NCI-H2171 treated with DMSO at 0.1 percent for 48 hours (cell line): ENCODE measurements around the gene DCP1A.
"Not testable (repeated sequence)": the region's sequence is repeated elsewhere in the genome, so short reads cannot be mapped to it uniquely, and the experiment has no call there.

ENCODE experiments used
- DNase-seq: peaks from one replicate; lab custom pipeline; 2025; lab: John Stamatoyannopoulos, UW

Gene DCP1A

DNA sequence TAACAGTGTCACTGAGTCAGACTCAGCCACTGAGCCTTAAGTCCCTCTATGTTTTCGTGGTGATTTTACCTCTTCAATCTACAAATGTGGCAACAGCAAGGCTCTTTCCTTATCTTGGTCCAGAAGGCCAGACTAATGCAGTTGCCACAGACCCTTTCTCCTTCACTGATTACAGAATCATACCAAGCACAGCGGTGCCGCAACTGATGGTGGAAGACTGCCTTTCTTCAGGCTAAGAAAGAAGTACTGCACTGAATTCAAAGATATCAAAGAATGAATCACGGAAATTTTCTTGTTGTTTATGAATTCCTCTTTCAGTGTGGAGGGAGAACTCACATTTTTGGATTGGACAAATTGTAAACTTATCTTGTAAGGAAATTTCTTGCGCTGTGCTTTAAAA, 18.6 kb downstream of the DCP1A start:
- no peak for DNase-seq

DNA sequence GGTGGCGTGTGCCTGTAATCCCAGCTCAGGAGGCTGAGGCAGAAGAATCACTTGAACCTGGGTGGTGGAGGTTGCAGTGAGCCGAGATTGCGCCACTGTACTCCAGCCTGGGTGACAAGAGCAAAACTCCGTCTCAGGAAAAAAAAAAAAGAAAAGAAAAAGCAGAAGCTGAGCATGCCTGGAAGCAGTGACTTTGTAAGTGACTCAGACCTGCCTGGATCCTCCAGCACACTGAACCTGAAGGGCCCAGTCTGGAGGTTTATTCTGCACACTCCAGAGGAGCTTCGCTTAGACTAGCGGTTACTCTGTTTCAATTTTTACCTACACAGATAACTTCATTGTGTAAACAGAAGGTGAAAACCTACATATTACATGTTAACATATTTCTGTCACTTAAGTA, 19.4 kb downstream of the DCP1A start:
- not testable (repeated sequence) for DNase-seq

DNA sequence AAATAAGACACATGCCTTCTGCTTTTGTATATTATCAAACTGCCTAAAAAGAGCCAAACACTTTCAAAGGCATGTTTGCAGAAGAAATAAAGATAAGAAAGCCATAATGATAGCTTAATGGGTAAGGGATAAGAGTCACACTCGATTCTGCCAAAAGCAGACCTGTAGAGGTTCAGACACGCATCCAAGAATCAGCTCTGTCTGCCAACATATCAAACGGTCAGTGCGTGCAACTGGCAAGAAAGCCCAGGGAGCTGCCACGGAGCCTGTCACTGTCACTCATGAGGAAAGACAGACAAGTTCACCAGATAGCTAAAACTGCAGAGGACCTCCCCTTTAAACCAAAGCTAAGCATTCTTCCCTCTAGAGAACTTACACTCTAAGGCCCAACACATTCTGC, 23.2 kb downstream of the DCP1A start:
- no peak for DNase-seq

DNA sequence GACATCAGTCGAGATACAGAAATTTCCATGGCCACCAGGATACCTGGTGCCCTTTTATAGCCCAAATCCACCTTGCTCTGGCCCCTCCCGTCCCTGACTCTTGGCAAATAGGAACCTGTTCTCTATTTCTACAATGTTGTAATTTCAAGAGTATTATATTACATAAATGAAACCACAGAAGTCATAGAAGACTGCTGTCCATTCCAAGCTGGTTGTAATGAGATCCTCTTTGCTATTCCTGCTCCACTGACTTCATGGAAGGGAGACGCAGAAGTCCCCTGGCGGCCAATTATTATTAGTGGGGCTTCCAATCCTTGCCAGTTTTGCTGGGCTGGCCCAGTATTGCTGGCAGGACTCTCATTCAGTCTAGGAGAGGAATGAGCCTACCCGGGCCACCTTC, 26.6 kb downstream of the DCP1A start:
- DNase-seq, result peak; percentile 43

DNA sequence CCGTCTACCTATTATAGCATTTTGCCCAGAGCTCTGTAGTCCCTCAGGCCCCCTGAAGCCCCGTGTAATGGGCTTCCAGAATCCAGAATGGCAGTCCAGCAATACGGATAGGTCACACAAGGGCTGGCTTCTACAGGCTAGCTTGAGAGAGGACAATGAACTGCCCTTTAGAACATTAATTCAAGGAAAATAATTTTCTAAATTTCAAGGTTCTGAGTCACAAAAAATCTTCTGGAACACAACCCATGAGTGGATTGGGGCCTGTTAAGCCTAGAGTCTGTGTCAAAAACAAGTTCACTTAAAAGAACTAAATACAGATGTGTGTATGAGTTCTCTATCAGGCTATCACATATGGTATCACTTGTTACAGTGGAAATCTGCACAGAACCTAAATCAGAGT, 28.8 kb downstream of the DCP1A start:
- no peak for DNase-seq

DNA sequence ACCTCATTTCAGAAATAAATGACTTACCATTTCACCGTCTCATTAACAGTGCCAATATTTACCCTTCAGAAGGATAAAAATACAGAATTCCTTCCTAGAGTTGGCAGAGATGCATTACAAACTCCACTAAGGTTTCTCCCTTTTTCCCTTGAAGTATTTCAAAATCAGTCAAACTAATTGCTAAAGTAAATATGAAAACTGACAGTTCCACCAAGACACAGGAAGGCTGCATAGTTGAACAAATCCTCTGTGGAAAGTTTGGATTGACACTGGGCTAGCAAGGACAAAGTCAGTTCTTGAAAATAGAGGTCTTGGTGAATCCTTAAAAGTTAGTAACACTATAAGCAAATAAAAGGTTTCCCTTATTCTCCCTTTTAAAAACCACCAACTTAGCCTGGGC, 34.5 kb downstream of the DCP1A start:
- DNase-seq, result no peak

DNA sequence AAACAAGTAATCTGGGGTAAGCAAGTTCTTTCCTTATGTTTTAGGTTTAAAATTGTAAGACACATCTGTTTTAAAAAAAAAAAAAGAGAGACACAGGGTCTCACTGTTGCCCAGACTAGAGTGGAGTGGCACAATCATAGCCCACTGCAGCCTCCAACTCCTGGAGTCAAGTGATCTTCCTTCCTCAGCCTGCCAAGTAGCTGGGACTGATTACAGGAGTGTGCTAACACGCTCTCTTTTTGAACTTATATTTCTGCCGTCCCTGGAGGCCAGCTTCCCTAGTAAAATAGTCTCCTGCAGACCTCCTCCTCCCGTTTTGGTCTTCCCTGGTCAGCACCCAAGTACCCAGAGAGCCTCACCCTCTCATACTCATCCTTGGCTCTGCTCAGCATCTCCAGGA, 35.5 kb downstream of the DCP1A start:
- no peak for DNase-seq

DNA sequence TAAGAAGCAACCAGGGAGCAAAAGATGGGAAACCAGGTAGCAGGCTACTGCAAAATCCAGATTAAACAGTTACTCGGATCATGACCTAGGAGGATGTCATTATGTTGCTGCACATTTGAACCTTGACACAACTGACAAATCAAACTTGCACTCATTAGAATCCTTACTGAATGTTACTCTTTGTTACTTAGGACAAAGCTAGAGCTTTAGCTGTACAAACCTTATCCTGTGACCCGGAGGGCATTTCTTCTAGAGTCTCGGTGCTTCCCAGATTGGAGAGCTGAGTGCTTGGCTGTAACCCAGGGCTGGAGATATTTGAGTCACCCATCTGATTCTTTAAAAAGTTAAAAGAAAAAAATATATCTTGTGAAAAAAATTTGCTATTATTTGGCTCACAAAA, 43.4 kb downstream of the DCP1A start:
- DNase-seq, result no peak

DNA sequence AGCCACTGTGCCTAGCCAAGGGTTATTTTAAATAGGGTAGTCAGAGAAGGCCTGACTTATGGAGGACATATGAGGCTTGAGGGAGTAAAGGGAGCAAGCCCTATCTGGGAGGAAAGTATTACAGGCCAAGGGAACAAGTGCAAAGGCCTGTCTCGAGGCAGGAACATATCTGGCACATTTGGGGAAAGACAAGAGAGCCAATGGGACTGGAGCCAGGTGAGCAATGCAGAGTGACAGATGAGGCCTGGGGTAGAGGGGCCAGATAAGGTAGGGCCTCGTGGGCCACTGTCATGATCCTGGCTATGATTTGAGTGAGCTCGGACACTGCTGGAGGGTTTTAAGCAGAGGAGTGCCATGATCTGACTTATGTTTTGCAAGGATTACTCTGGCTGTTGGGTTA, 43.8 kb downstream of the DCP1A start:
- no peak for DNase-seq

DNA sequence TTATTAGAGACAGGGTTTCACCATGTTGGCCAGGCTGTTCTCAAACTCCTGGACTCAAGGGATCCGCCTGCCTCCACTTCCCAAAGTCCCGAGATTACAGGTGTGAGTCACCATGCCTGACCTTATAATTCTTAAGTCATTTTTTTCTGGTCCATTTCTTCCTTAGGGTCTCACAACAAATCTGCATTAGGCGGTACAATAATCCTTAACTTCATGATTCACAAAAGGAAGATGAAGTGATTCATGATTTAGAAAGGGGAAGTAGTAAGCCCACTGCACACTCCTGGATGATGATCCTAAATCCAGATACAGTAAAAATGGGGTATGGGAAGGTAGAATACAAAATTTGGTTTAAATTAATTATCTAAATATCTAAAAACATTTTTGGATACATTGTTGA, 46.5 kb downstream of the DCP1A start:
- DNase-seq, result no peak

DNA sequence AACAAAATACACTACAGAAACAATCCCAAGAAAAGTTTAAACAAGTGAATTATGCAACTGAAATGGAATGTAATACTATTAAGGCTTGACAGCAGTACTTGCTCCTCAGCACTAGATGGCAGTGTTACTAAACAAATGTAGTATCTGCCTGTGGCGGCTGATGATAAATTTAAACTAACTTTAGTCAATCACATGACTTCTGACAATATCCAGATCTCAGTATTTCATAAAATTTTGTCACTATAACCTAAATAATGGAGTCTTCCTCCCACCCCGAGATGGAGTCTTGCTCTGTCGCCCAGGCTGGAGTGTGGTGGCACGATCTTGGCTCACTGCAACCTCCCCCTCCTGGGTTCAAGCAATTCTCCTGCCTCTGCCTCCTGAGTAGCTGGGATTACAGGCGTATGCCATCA, 47.7 kb downstream of the DCP1A start:
- peak; percentile 57 for DNase-seq

DNA sequence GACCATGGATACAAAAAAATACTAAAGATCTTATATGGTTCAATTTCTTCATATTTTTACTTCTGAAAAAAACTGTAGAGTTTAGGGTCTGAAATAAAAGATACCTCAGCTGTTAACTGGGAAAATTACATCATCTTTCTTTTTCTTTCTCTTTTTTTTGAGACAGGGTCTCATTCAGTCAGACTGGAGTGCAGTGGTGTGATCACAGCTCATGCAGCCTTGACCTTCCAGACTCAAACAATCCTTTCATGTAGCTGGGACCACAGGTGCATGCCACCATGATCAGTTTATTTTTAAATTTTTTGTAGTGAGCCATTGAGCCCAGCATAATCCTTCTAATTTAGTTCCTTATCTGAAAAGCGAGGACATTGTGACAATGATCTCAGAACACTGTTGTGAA, 51.9 kb downstream of the DCP1A start:
- no peak for DNase-seq

DNA sequence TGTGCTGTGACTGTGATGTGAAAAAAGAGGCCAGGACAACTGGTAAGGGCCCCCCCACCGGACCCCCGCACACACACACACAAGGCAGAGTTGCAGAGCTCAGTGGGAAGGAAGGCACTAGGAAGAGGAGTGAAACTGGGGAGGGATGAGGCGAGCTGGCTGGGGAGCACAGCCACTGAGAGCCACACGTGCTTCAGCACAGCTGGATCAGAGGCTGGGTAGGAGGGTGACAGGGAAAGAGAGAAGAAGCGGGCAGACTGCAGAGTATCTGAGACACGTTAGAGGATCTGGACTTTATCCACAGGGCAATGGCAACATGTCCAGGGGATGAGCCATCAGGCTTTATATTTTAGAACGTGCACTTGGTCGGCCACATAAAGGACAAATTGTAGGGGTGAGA, 53.5 kb downstream of the DCP1A start:
- DNase-seq, result no peak

DNA sequence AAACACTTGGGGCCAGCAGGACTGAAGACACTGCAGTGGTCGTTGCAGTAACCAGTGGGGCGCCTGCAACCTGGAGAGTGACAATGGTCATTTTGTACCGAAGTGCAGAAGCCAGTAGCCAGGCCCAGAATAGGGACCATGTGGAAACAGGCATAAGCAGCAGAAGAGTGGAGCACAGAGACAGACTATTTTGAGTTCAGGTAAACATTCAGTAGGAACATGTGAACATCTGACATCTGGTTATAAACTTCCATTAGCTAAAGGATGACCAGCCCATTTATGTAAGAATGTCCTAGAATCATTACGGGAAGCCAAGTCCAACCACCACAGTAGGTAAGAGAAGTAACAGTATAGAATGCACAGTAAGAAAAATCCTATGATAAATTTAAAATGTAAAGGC, 59.1 kb downstream of the DCP1A start:
- no peak for DNase-seq

DNA sequence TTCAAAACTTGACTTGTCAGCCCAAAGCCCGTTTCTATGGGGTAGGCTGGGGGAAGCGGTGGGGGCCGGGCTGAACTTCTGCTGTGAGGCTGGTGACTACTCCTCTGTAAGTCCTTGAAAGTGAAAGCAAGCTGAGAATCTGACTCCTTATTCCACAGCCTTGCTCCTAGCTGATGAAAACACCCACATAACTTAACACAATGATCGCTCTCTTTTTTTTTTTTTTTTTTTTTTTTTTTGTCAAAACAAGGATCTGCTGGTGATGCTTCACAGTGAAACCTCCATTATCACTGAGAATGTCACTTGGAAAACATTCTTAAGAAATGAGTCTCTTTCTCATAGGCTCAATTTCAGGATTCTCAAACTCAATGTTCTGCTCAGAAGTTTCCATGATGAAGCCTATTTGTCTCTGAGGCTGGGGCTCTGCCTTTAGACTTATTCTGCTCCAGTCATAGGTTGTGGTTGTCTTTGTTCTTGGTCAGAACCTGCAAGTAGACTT, 60.2 kb downstream of the DCP1A start:
- no peak for DNase-seq

DNA sequence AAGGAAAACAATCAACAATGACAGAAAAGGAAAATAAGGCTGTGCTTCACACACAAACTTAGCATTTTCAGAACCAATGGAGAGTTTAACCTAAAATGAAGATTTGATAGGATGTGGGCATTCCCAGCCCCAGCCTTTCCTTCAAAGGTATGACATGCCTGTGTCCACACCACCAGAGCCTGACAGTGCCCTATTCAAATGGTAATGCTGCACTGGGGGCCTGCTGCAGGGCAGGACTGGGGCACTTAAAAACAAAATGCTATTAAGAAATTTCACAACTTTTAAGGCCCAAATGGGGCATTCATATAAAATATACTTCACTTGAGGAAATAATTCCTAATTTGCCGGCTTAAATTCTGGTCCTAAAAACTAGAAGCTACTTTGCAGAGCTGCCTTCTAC, 60.6 kb downstream of the DCP1A start:
- no peak for DNase-seq

DNA sequence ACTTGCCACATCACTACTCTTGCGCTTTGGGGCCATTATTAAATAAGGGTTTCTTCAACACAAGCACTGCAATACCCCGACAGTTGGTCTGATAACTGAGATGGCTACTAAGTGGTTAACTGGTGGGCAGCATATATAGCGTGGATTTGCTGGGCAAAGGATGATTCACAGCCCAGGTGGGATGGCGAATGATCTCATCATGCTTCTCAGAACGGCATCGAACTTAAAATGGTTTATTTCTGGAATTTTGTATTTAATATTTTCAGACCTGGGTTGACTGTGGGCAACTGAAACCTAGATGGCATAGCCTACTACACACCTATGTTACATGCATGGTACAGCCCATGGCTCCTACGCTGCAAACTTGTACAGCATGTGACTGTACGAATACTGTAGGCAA, 64.8 kb downstream of the DCP1A start:
- no peak for DNase-seq

DNA sequence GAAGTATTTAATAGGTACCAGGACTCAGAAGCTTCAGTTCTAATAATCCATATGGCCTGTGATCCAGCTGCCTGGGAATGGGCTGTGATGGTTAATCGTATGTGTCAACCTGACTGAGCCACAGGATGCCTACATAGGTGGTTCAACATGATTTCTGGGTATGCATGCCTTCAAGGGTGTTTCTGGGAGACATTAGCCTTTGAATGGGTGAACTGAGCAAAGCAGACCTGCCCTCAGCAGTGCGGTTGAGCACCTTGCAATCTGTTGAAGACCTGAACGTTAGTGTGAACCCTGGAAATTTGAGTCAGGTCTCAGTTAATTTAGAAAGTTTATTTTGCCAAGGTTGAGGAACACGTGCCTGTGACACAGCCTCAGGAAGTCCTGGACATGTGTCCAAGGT, 68.7 kb downstream of the DCP1A start:
- no peak for DNase-seq

DNA sequence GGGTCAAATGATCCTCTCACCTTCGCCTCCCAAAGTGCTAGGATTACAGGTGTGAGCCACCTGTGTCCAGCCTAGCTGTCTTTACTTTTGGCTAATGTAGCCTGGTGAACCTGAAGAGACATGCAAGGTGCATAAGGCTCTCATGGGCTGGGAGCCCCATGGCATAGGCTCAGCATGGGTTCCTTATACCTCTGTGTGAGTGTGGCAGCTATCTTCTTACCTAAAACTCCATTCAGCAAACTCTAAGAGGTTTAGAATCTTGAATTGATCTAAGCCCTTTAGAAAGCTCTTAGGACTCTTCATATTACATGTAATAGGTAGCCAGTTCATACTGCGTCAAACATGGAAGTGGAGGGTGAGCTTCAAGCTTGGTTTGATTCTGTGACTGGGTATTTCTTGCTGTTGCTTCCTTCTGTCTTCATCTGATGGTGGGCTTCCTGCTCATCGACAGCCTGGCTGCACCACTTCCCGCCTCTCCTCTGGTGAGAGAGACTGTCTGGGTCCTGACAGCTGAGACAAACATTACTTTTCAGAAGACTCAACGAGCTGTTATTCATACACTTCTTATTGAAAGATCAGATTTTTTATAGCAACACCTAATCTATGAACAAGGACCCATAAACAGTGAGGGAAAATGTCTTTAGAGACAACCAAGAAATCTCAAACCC, 72.3 kb downstream of the DCP1A start:
- no peak for DNase-seq

DNA sequence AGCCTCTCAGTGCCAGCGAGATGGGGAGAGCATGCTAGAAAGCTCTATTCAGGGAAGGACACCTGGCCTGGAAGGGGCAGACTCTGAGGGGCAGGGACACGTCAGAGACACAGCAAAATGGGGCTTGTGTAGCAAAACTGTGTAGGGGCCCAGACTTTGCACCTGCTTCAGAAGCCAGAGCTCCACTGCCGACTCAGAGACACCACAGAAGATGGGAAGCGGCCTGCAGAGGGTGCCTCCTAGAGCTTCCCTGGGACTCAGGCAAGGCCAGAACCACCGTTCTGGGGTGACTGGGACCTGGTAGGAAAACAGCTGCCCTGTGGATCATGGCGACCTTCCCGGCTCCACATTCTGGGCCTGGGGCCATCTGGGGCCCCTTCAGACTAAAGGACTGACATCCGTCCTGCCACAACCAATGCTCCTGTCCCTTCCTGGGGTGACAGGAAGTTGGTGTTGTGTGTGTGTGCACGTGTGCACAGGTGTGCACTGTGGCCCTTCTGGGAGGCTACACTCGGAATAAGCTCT, 74.1 kb downstream of the DCP1A start:
- no peak for DNase-seq

DNA sequence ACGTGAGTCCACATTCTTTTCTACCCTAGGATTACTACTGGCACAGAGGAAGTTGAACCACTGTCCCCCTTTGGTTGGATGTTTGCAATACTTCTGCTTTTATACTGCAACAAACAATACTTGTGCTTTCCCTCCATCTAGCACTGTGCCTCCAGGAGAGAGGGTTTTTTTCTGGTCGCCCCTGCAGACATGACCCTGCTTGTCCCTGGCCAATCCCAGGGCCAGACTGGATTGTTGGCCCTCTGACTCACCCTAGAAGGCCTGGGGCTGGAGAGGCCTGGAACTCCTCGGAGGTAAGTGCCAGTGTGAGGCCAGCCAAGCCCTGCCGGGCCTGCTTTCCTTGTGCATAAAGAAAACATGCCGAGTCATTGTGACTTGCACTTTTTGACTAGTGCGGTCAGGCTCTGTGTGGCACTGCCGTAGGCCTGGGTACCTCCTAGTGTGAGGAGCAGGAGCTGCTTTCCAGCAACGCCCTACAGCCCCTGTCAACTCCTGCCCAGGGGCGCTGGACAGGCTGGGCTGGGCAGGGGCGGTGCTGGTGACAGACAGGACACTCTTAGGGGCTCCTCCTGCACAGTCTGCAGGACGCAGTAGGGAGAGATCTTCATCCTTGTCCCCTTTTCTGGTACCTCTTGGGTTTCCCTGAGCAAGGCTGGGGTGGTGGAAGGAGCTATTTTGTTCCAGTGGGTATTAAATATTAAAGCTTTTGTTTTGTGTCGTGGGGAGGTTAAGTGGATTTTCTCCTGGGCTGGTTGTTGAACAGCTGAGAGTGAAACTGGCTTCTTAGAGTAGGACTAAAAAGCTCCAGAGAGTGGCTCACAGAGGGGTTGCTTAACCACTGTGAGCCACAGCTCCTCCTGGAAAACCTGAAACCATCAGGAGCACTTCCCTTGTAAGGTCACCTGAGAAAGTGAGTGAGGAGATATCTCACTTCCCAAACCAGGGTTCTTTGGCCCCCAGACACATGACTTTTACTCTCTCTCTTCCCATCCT, 77.2 kb downstream of the DCP1A start:
- DNase-seq, result peak; percentile 54

DNA sequence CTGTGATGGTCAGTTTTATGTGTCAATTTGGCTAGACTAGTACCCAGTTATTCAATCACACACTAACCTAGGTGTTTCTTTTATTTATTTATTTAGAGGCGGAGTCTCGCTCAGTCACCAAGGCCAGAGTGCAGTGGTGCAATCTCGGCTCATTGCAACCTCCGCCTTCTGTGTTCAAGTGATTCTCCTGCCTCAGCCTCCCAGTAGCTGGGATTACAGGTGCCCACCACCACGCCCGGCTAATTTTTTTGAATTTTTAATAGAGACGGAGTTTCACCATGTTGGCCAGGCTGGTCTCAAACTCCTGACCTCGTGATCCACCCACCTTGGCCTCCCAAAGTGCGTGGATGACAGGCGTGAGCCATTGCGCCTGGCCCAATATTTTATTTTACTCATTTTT, 78.2 kb downstream of the DCP1A start:
- not testable (repeated sequence) for DNase-seq

DNA sequence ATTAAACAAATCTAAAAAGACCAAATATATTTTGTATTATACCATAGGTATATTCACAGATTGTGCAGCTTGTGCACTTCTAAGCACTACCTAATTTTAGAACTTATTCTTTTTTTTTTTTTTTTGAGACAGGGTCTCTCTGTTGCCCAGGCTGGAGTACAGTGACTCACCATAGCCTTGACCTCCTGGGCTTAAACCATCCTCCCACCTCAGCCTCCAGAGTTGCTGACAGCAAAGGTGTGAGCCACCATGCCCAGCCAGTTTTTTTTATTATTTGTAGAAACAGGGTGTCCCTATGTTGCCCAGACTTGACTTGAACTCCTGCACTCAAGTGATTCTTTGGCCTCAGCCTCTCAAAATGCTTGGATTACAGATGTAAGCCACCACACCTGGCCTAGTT, 79.6 kb downstream of the DCP1A start:
- no peak for DNase-seq
